ENCODE results near the gene HNRNPUL1. TPM values are rescaled to one million over a fixed set of nuclear protein-coding genes. Genes with fewer than 3 reads are reported as not detected.

Gene HNRNPUL1
- total and polyA plus RNA-seq, 9 of the 15 experiments (the other 6 are each of a cell fraction or from before 2014, with no cell fraction given), result 7.3 to 211 (median 85.0) TPM

- no peak for TF ChIP-seq CHD7 (IDR thresholded peaks at IDR 0.05; ENCODE audit: low read depth, low read length)
Measured at GRCh38 chr19:41294393-41294792, 30.2 kb downstream of the HNRNPUL1 start (continued).

Data from K562 (cell line).